HFF-Myc (cell line): ENCODE data around the gene PTGIR.
A peak's percentile ranks its signal among the peaks of the same experiment; 100 is the strongest.
"Not testable (repeated sequence)": the region's sequence is repeated elsewhere in the genome, so short reads cannot be mapped to it uniquely, and the experiment has no call there.

ENCODE experiments used
- DNase-seq: peaks from one replicate; pipeline ENCODE4 v3.0.0-alpha.2; 2011; ENCODE audit warnings: low read depth; ENCODE audit errors: extremely low read depth
- H3K4me3 ChIP-seq: replicated peaks from 2 replicates; pipeline ENCODE4 v1.5.1; 2011; ENCODE audit warnings: low read depth, mild to moderate bottlenecking, control low read depth, low read length
- CTCF ChIP-seq: IDR thresholded peaks from 2 replicates; pipeline ENCODE4 v1.5.1; 2012; ENCODE audit warnings: mild to moderate bottlenecking, low read depth, low read length, control low read depth; ENCODE audit errors: missing control alignments

Gene PTGIR

GRCh38 chr19:46631481-46631880, 6.6 kb upstream of the PTGIR start:
- H3K4me3 ChIP-seq = no peak overlapping the region
- no peak for DNase-seq
- no peak for TF ChIP-seq CTCF

GRCh38 chr19:46630586-46631205, 5.8 kb upstream of the PTGIR start:
- no peak for DNase-seq
- H3K4me3 ChIP-seq = no peak overlapping the region
- no peak for TF ChIP-seq CTCF

- DNase-seq = no peak
- no peak for TF ChIP-seq CTCF
- no peak overlapping the region for H3K4me3 ChIP-seq
These were observed 4.7 kb upstream of the PTGIR start for GRCh38 chr19:46629546-46630025.

GRCh38 chr19:46628970-46629369, 4.1 kb upstream of the PTGIR start:
- not testable (repeated sequence) for DNase-seq, H3K4me3 ChIP-seq

GRCh38 chr19:46626446-46626845, 1.6 kb upstream of the PTGIR start:
- no peak overlapping the region for H3K4me3 ChIP-seq
- DNase-seq = no peak
- TF ChIP-seq CTCF = no peak

- DNase-seq = no peak
- no peak for TF ChIP-seq CTCF
- no peak overlapping the region for H3K4me3 ChIP-seq
These were observed 842 bp upstream of the PTGIR start for GRCh38 chr19:46625731-46626130.

- DNase-seq = no peak
- TF ChIP-seq CTCF = no peak
- H3K4me3 ChIP-seq = peak overlapping the region; percentile 48
These were observed 880 bp downstream of the PTGIR start for GRCh38 chr19:46623915-46624502.
